ENCODE results near the gene MAPKAP1. TPM values are rescaled to one million over a fixed set of nuclear protein-coding genes. Genes with fewer than 3 reads are reported as not detected.

MAPKAP1 gene
- total and polyA plus RNA-seq, 2 of the 13 experiments (the other 11 are each of a cell fraction or from before 2014, with no cell fraction given), result 45.0 to 64.3 TPM

DNA sequence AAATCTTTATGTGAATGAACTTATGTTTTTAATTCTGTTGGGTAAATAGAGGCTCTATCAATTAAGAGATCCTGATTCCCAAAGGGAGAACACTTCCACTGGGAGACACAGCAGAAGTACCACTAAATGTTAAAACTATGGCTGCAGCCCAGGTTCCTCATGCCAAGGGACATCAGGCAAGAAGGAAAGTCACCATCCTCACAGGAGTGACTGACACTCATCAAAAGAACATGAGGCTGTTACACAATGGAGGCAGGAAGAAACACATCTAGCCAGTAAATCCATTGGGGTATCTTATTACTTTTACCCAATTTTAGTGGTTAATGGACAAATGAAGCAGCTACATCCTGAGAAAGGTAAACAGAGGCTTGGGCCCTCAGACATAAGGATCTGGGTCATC is 94.4 kb downstream of the MAPKAP1 start:
- TF ChIP-seq ZBTB33 (CRISPR knock-in tag; IDR thresholded peaks at IDR 0.05), result no peak
- no peak for TF ChIP-seq ZBTB25 (CRISPR knock-in tag; IDR thresholded peaks at IDR 0.05)
- no peak for TF ChIP-seq MATR3 (CRISPR knock-in tag; IDR thresholded peaks at IDR 0.05)
- TF ChIP-seq, protein P1, sequence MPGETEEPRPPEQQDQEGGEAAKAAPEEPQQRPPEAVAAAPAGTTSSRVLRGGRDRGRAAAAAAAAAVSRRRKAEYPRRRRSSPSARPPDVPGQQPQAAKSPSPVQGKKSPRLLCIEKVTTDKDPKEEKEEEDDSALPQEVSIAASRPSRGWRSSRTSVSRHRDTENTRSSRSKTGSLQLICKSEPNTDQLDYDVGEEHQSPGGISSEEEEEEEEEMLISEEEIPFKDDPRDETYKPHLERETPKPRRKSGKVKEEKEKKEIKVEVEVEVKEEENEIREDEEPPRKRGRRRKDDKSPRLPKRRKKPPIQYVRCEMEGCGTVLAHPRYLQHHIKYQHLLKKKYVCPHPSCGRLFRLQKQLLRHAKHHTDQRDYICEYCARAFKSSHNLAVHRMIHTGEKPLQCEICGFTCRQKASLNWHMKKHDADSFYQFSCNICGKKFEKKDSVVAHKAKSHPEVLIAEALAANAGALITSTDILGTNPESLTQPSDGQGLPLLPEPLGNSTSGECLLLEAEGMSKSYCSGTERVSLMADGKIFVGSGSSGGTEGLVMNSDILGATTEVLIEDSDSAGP (CRISPR knock-in tag; IDR thresholded peaks at IDR 0.05; ENCODE audit: borderline replicate concordance), result no peak
- TF ChIP-seq RERE (CRISPR knock-in tag; IDR thresholded peaks at IDR 0.05; ENCODE audit: low read depth), result no peak
- no peak for TF ChIP-seq YY1 (IDR thresholded peaks at IDR 0.05; ENCODE audit: insufficient read depth, insufficient replicate concordance, low read depth, low read length)
- no peak for TF ChIP-seq ZFP82 (CRISPR knock-in tag; IDR thresholded peaks at IDR 0.05; ENCODE audit: borderline replicate concordance)
- no peak for TF ChIP-seq JUNB (CRISPR knock-in tag; IDR thresholded peaks at IDR 0.05; ENCODE audit: borderline replicate concordance)
- TF ChIP-seq MZF1 (CRISPR knock-in tag; IDR thresholded peaks at IDR 0.05; ENCODE audit: borderline replicate concordance), result no peak
- ChIA-PET CTCF (ENCODE audit: low intra/inter-chr PET ratio, low total read pairs) (no interaction called here), POLR2A (no interaction called here)
- no peaks in the 10 kb centered on the region for H3K36me3 ChIP-seq (replicated peaks in 1 of 2; ENCODE audit: control insufficient read depth in 1 of 2, insufficient read depth in 2 of 2, low read length in 2 of 2)
- no peak overlapping the region for H3K4me3 ChIP-seq (replicated peaks in 1 of 3; ENCODE audit: insufficient read depth in 1 of 3, low read depth in 2 of 3, low read length in 3 of 3)
- DNase-seq (ENCODE audit: low spot score) (no peak), FAIRE-seq (no peak), ATAC-seq (no peak)
- no peak overlapping the region for H3K9ac ChIP-seq (ENCODE audit: insufficient read depth, low read depth, low read length)
- in situ Hi-C loops (cut with HindIII; ENCODE audit: extremely low pct_ligation_motif_present, low pct_unique_long_range_greater_than_20kb), result no loop called here
- no peaks in the 10 kb centered on the region for H3K79me2 ChIP-seq (ENCODE audit: insufficient read depth, low read length)
- H3K27ac ChIP-seq (ENCODE audit: extremely low read length, insufficient read depth, low read length), result no peak overlapping the region
- no peaks in the 10 kb centered on the region for H3K9me3 ChIP-seq (ENCODE audit: low read length)
- intact Hi-C loops (cut with micrococcal nuclease; ENCODE audit: unreplicated experiment), result no loop called here
- H2AFZ ChIP-seq (ENCODE audit: low read length), result no peak overlapping the region
- BruUV-seq (replicated peaks), result no TSS peak
- no peaks in the 10 kb centered on the region for H3K27me3 ChIP-seq (ENCODE audit: control insufficient read depth in 1 of 2, insufficient read depth in 2 of 2, low read length in 2 of 2)
- H4K20me1 ChIP-seq (ENCODE audit: insufficient read depth, low read length), result no peaks in the 10 kb centered on the region
- H3K4me2 ChIP-seq (ENCODE audit: low read depth, low read length), result no peak overlapping the region
- H3K4me1 ChIP-seq (ENCODE audit: insufficient read depth, low read length), result no peaks in the 10 kb centered on the region

All from HepG2 (cell line).